Ectodermal cell (in vitro differentiated cells): ENCODE measurements around the gene PMS1.

ENCODE experiments used
- H3K27ac ChIP-seq: 2 replicates; pipeline ENCODE4 v1.7.0; 2013; ENCODE audit warnings: mild to moderate bottlenecking, low read depth, low read length; ENCODE audit not compliant: insufficient read depth, poor library complexity, severe bottlenecking
- H3K27me3 ChIP-seq: 2 replicates; pipeline ENCODE4 v1.7.0; 2013; ENCODE audit warnings: mild to moderate bottlenecking, low read length; ENCODE audit not compliant: insufficient read depth, control insufficient read depth, poor library complexity, severe bottlenecking
- H3K36me3 ChIP-seq: one replicate; pipeline ENCODE4 v1.7.0; 2013; ENCODE audit warnings: low read length; ENCODE audit not compliant: control insufficient read depth, insufficient read depth
- H3K4me1 ChIP-seq: one replicate; pipeline ENCODE4 v1.7.0; 2013; ENCODE audit warnings: low read length; ENCODE audit not compliant: control insufficient read depth, insufficient read depth
- H3K4me3 ChIP-seq: 2 replicates; pipeline ENCODE4 v1.7.0; 2013; ENCODE audit warnings: low read depth, low read length, control low read depth; ENCODE audit not compliant: insufficient read depth
- H3K9me3 ChIP-seq: 2 replicates; pipeline ENCODE4 v1.7.0; 2013; ENCODE audit warnings: mild to moderate bottlenecking, low read length, moderate library complexity; ENCODE audit not compliant: control insufficient read depth
- WGBS, 2 experiments: methylation state at CpG; one replicate each; pipeline ENCODE4 v1.1.7; 2013; ENCODE audit warnings: missing lambda C conversion rate in 2 of 2; 5-methylcytosine and 5-hydroxymethylcytosine counted together

Gene PMS1

GRCh38 chr2:189782221-189782671 is 2.0 kb upstream of the PMS1 start:
- peak overlapping the region; percentile 82 for H3K4me3 ChIP-seq
- no peaks in the 10 kb centered on the region for H3K27me3 ChIP-seq
- H3K9me3 ChIP-seq = no peaks in the 10 kb centered on the region
- peaks cover 5% of the 10 kb centered on the region for H3K4me1 ChIP-seq
- H3K27ac ChIP-seq = no peak overlapping the region
- 90% methylated on average over 3 of the region's 4 CpGs for WGBS, 2 experiments
- H3K36me3 ChIP-seq = peaks cover 7% of the 10 kb centered on the region

- Histone ChIP-seq H3K36me3 (peaks cover 5% of the 10 kb centered on the region), H3K9me3 (no peaks in the 10 kb centered on the region), H3K27ac (peak overlapping the region; percentile 92), H3K4me3 (peak overlapping the region; percentile 82), H3K27me3 (no peaks in the 10 kb centered on the region), H3K4me1 (peaks cover 5% of the 10 kb centered on the region)
- 0 to 1% methylated on average over 17 of the region's 17 CpGs for WGBS, 2 experiments
Observed at GRCh38 chr2:189783451-189783926, 761 bp upstream of the PMS1 start.

GRCh38 chr2:189791338-189792042 is 7.2 kb downstream of the PMS1 start:
- H3K36me3 ChIP-seq = peaks cover 8% of the 10 kb centered on the region

GRCh38 chr2:189794310-189794709 is 10.1 kb downstream of the PMS1 start:
- Histone ChIP-seq H3K27ac (no peak overlapping the region), H3K36me3 (peaks cover 8% of the 10 kb centered on the region), H3K27me3 (no peaks in the 10 kb centered on the region), H3K4me3 (no peak overlapping the region), H3K4me1 (no peaks in the 10 kb centered on the region), H3K9me3 (no peaks in the 10 kb centered on the region)
- WGBS, 2 experiments = no CpG with 5 or more reads among the region's 1 CpG

More at GRCh38 chr2:189791338-189792042, 7.2 kb downstream of the PMS1 start:
- WGBS, 2 experiments = 95% methylated on average over 12 of the region's 12 CpGs
- Histone ChIP-seq H3K27ac (no peak overlapping the region), H3K4me1 (no peaks in the 10 kb centered on the region), H3K27me3 (no peaks in the 10 kb centered on the region), H3K4me3 (no peak overlapping the region), H3K9me3 (no peaks in the 10 kb centered on the region)

GRCh38 chr2:189797902-189798301 is 13.7 kb downstream of the PMS1 start:
- peaks cover 13% of the 10 kb centered on the region for H3K36me3 ChIP-seq
- no peaks in the 10 kb centered on the region for H3K27me3 ChIP-seq
- H3K9me3 ChIP-seq = no peaks in the 10 kb centered on the region
- no peaks in the 10 kb centered on the region for H3K4me1 ChIP-seq
- 96% methylated on average over 6 of the region's 6 CpGs for WGBS, 2 experiments
- H3K4me3 ChIP-seq = no peak overlapping the region
- no peak overlapping the region for H3K27ac ChIP-seq

- no peak overlapping the region for H3K27ac ChIP-seq
- H3K36me3 ChIP-seq = peaks cover 13% of the 10 kb centered on the region
- no peaks in the 10 kb centered on the region for H3K27me3 ChIP-seq
- no peak overlapping the region for H3K4me3 ChIP-seq
- no peaks in the 10 kb centered on the region for H3K9me3 ChIP-seq
- 94% methylated on average over 4 of the region's 4 CpGs for WGBS, 2 experiments
- no peaks in the 10 kb centered on the region for H3K4me1 ChIP-seq
Observed at GRCh38 chr2:189798312-189799029, 14.2 kb downstream of the PMS1 start.

GRCh38 chr2:189799030-189799331 is 14.7 kb downstream of the PMS1 start:
- Histone ChIP-seq H3K27me3 (no peaks in the 10 kb centered on the region), H3K9me3 (no peaks in the 10 kb centered on the region), H3K4me3 (no peak overlapping the region), H3K4me1 (no peaks in the 10 kb centered on the region), H3K36me3 (peaks cover 13% of the 10 kb centered on the region), H3K27ac (no peak overlapping the region)

GRCh38 chr2:189799531-189799930 is 15.3 kb downstream of the PMS1 start:
- Histone ChIP-seq H3K27me3 (no peaks in the 10 kb centered on the region), H3K27ac (no peak overlapping the region), H3K9me3 (no peaks in the 10 kb centered on the region), H3K4me3 (no peak overlapping the region), H3K36me3 (peaks cover 13% of the 10 kb centered on the region), H3K4me1 (no peaks in the 10 kb centered on the region)
- WGBS, 2 experiments = 96 to 97% methylated on average over 2 of the region's 2 CpGs

GRCh38 chr2:189802396-189802912 is 18.2 kb downstream of the PMS1 start:
- no peaks in the 10 kb centered on the region for H3K4me1 ChIP-seq
- no peak overlapping the region for H3K27ac ChIP-seq
- H3K9me3 ChIP-seq = no peaks in the 10 kb centered on the region
- peaks cover 5% of the 10 kb centered on the region for H3K36me3 ChIP-seq
- WGBS, 2 experiments = 98 to 100% methylated on average over 2 of the region's 2 CpGs
- H3K4me3 ChIP-seq = no peak overlapping the region
- H3K27me3 ChIP-seq = no peaks in the 10 kb centered on the region

- no peaks in the 10 kb centered on the region for H3K27me3 ChIP-seq
- H3K36me3 ChIP-seq = peaks cover 5% of the 10 kb centered on the region
- H3K27ac ChIP-seq = no peak overlapping the region
- H3K4me3 ChIP-seq = no peak overlapping the region
- no peaks in the 10 kb centered on the region for H3K9me3 ChIP-seq
- no peaks in the 10 kb centered on the region for H3K4me1 ChIP-seq
- WGBS, 2 experiments = 95 to 100% methylated on average over 1 to 2 of the region's 3 CpGs
Observed at GRCh38 chr2:189803431-189803830, 19.2 kb downstream of the PMS1 start.
